NB4 (cell line): ENCODE measurements around the gene HNF1B.

ENCODE experiments used
- MAX ChIP-seq: IDR thresholded peaks from 2 replicates; pipeline ENCODE4 v1.6.1; 2011; ENCODE audit warnings: low read depth, low read length
- MYC ChIP-seq: IDR thresholded peaks from 2 replicates; pipeline ENCODE4 v1.6.1; 2011; ENCODE audit warnings: low read depth, low read length
- TF ChIP-seq, protein P1 (sequence below): IDR thresholded peaks from one replicate; pipeline ENCODE4 v1.5.1; 2012; ENCODE audit warnings: low read depth, low read length

DNA sequence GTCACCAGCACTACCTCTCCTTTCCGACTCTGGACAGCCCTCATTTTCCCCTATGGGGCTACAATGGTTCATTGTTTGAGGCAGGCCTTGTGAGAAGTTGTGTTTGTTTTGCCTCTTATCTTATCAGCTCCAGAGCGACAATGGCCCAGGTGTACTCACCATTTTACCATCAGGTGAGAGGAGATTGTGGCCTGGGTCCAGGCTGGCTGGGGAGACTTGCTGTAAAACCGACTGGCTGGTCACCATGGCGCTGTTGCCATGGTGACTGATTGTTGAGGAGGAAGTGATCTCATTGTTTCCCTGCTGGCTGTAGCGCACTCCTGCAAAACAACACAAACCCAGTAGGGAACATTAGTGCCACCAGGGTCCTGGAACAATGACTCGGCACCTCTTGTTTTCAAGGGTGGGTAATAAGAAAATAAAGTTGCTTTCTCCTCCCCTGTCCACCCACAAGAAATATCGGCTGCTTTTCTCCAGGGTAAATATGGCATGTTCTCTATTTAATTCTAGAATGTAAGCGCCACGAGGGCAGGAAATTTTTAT is 34.4 kb downstream of the HNF1B start:
- TF ChIP-seq, protein P1, sequence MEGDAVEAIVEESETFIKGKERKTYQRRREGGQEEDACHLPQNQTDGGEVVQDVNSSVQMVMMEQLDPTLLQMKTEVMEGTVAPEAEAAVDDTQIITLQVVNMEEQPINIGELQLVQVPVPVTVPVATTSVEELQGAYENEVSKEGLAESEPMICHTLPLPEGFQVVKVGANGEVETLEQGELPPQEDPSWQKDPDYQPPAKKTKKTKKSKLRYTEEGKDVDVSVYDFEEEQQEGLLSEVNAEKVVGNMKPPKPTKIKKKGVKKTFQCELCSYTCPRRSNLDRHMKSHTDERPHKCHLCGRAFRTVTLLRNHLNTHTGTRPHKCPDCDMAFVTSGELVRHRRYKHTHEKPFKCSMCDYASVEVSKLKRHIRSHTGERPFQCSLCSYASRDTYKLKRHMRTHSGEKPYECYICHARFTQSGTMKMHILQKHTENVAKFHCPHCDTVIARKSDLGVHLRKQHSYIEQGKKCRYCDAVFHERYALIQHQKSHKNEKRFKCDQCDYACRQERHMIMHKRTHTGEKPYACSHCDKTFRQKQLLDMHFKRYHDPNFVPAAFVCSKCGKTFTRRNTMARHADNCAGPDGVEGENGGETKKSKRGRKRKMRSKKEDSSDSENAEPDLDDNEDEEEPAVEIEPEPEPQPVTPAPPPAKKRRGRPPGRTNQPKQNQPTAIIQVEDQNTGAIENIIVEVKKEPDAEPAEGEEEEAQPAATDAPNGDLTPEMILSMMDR, result no peak
- TF ChIP-seq MAX, result no peak
- no peak for TF ChIP-seq MYC
